HG03457 (cell line): Measurements from ENCODE around the gene MAP4.
"Not testable (repeated sequence)": the region's sequence is repeated elsewhere in the genome, so short reads cannot be mapped to it uniquely, and the experiment has no call there.

Experiments used
- ATAC-seq: cut with Tn5 transposase; IDR thresholded peaks from one replicate; pipeline ENCODE4 v1.9.1; 2021; ENCODE audit warnings: moderate number of reproducible peaks; ENCODE audit not compliant: unreplicated experiment

MAP4 gene

GRCh38 chr3:47847260-47847659 lies 169.0 kb downstream of the MAP4 start:
- no peak for ATAC-seq

- ATAC-seq: no peak
Measured at GRCh38 chr3:47846880-47847248, 169.4 kb downstream of the MAP4 start.

- no peak for ATAC-seq
Measured at GRCh38 chr3:47846186-47846879, 169.9 kb downstream of the MAP4 start.

GRCh38 chr3:47841786-47842349 lies 174.3 kb downstream of the MAP4 start:
- ATAC-seq: no peak

- no peak for ATAC-seq
Measured at GRCh38 chr3:47838503-47838902, 177.7 kb downstream of the MAP4 start.

GRCh38 chr3:47836986-47837385 lies 179.2 kb downstream of the MAP4 start:
- no peak for ATAC-seq

GRCh38 chr3:47829482-47829881 lies 186.7 kb downstream of the MAP4 start:
- ATAC-seq: not testable (repeated sequence)

- no peak for ATAC-seq
Measured at GRCh38 chr3:47825590-47825989, 190.6 kb downstream of the MAP4 start.

GRCh38 chr3:47824541-47825473 lies 191.4 kb downstream of the MAP4 start:
- peak; percentile 87 for ATAC-seq

- ATAC-seq: no peak
Measured at GRCh38 chr3:47817609-47818008, 198.6 kb downstream of the MAP4 start.

GRCh38 chr3:47813551-47814177 lies 202.6 kb downstream of the MAP4 start:
- no peak for ATAC-seq

- ATAC-seq: no peak
Measured at GRCh38 chr3:47804577-47804976, 211.6 kb downstream of the MAP4 start.

- peak; percentile 20 for ATAC-seq
Measured at GRCh38 chr3:47803480-47804025, 212.7 kb downstream of the MAP4 start.

GRCh38 chr3:47802734-47803479 lies 213.3 kb downstream of the MAP4 start, which contains the start of gene DHX30:
Gene DHX30 (plus strand): TSS chr3:47803138. CDS start chr3:47810684, 7,546 bp downstream.
- peak; percentile 70 for ATAC-seq
